ENCODE results near the gene MRPL55.

DNA sequence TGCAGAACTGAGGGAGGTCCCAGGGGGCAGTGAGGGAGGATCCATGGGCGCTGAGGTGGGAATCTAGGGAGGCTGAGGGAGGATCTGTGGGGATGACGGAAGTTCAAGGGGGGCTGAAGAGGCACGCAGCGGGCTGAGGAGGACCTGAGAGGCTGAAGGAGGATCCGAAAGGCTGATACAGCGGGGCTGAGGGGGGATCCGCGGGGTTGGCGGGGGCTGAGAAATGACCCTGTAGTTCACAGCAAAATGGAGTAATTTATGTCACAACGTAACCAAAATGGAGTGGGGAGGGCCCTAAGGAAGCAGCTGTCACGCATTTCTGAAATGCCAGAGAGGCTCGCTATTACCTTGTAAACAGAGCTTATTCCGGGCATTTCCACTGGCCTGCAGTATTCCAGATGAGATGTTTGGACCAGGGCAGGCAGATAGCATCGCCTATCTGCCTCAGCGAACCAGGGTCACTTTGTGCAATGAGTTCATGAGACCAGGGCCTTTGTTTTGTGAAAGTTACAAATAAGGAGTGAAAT, 926 bp upstream of the MRPL55 start:
- TF ChIP-seq, protein P1, sequence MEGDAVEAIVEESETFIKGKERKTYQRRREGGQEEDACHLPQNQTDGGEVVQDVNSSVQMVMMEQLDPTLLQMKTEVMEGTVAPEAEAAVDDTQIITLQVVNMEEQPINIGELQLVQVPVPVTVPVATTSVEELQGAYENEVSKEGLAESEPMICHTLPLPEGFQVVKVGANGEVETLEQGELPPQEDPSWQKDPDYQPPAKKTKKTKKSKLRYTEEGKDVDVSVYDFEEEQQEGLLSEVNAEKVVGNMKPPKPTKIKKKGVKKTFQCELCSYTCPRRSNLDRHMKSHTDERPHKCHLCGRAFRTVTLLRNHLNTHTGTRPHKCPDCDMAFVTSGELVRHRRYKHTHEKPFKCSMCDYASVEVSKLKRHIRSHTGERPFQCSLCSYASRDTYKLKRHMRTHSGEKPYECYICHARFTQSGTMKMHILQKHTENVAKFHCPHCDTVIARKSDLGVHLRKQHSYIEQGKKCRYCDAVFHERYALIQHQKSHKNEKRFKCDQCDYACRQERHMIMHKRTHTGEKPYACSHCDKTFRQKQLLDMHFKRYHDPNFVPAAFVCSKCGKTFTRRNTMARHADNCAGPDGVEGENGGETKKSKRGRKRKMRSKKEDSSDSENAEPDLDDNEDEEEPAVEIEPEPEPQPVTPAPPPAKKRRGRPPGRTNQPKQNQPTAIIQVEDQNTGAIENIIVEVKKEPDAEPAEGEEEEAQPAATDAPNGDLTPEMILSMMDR (IDR thresholded peaks at IDR 0.05) = no peak
- TF ChIP-seq POLR2A (IDR thresholded peaks at IDR 0.05) (no peak), EP300 (IDR thresholded peaks at IDR 0.05) (no peak)

All from tibial nerve (tissue), 4 donors.